ENCODE results near the gene USP3.

The USP3 gene

GRCh38 chr15:63593705-63594671 is 89.6 kb downstream of the USP3 start:
- peak; percentile 36 for DNase-seq (ENCODE audit: low read depth)

- DNase-seq (ENCODE audit: low read depth): no peak
These were observed 90.7 kb downstream of the USP3 start for GRCh38 chr15:63595065-63595464.

- no peak for DNase-seq (ENCODE audit: low read depth)
These were observed 91.3 kb downstream of the USP3 start for GRCh38 chr15:63595688-63596087.

- DNase-seq (ENCODE audit: low read depth): no peak
These were observed 92.3 kb downstream of the USP3 start for GRCh38 chr15:63596676-63597037.

- DNase-seq (ENCODE audit: low read depth): no peak
These were observed 92.8 kb downstream of the USP3 start, which contains the start of gene FBXL22 for GRCh38 chr15:63597038-63597790. FBXL22 (plus strand) TSS chr15:63597387; CDS start chr15:63597393, 6 bp downstream.

- DNase-seq (ENCODE audit: low read depth): no peak
These were observed 93.4 kb downstream of the USP3 start for GRCh38 chr15:63597821-63598220.

- DNase-seq (ENCODE audit: low read depth): no peak
These were observed 94.3 kb downstream of the USP3 start for GRCh38 chr15:63598473-63599400.

- DNase-seq (ENCODE audit: low read depth): peak; percentile 11
These were observed 95.1 kb downstream of the USP3 start for GRCh38 chr15:63599401-63600000.

- DNase-seq (ENCODE audit: low read depth): no peak
These were observed 95.7 kb downstream of the USP3 start for GRCh38 chr15:63600001-63600615.

- DNase-seq (ENCODE audit: low read depth): peak; percentile 86
These were observed 96.2 kb downstream of the USP3 start for GRCh38 chr15:63600616-63601025.

GRCh38 chr15:63601026-63601703 is 96.8 kb downstream of the USP3 start:
- DNase-seq (ENCODE audit: low read depth): peak; percentile 40

- no peak for DNase-seq (ENCODE audit: low read depth)
These were observed 97.4 kb downstream of the USP3 start for GRCh38 chr15:63601704-63602185.

- DNase-seq (ENCODE audit: low read depth): no peak
These were observed 98.2 kb downstream of the USP3 start for GRCh38 chr15:63602595-63602994.

- no peak for DNase-seq (ENCODE audit: low read depth)
These were observed 99.1 kb downstream of the USP3 start for GRCh38 chr15:63603516-63603915.

GRCh38 chr15:63604281-63604680 is 99.9 kb downstream of the USP3 start:
- DNase-seq (ENCODE audit: low read depth): no peak

GRCh38 chr15:63605036-63605435 is 100.6 kb downstream of the USP3 start:
- DNase-seq (ENCODE audit: low read depth): no peak

- peak; percentile 30 for DNase-seq (ENCODE audit: low read depth)
These were observed 101.4 kb downstream of the USP3 start for GRCh38 chr15:63605816-63606215.

GRCh38 chr15:63606308-63606707 is 101.9 kb downstream of the USP3 start:
- DNase-seq (ENCODE audit: low read depth): no peak

- no peak for DNase-seq (ENCODE audit: low read depth)
These were observed 104.6 kb downstream of the USP3 start for GRCh38 chr15:63608989-63609388.

GRCh38 chr15:63609448-63609847 is 105.1 kb downstream of the USP3 start:
- no peak for DNase-seq (ENCODE audit: low read depth)

All from stimulated activated CD8-positive, alpha-beta memory T cell treated with anti-CD3 and anti-CD28 coated beads, Interleukin-4, amount 100 ng/mL, for 24 hours (primary cell).